A549 (cell line): Measurements from ENCODE around the gene MAT1A.

Source experiments
- CTCF ChIP-seq: fragments of >200 bp; sonication (Bioruptor Twin); formaldehyde crosslinking; IDR thresholded peaks from 3 replicates; pipeline ENCODE4 v1.5.1; 2016
- HMGXB4 ChIP-seq: fragments of 250-450 bp; sonication (Bioruptor Pico); IDR thresholded peaks from 2 replicates; pipeline ENCODE4 v1.5.0; 2021; ENCODE audit warnings: mild to moderate bottlenecking, moderate library complexity, borderline replicate concordance
- KDM1A ChIP-seq: fragments of 200-600 bp; sonication (generic); IDR thresholded peaks from 2 replicates; pipeline ENCODE4 v1.6.1; 2016; ENCODE audit warnings: low read depth, mild to moderate bottlenecking
- NPAS2 ChIP-seq: fragments of 250-450 bp; sonication (Bioruptor Pico); IDR thresholded peaks from 2 replicates; pipeline ENCODE4 v1.8.0; 2022; ENCODE audit warnings: mild to moderate bottlenecking, moderate library complexity, borderline replicate concordance

GRCh38 chr10:80279146-80279545 is 10.3 kb downstream of the MAT1A start:
- TF ChIP-seq NPAS2 (CRISPR knock-in tag) (no peak), CTCF (no peak), HMGXB4 (no peak), KDM1A (no peak)
